Tibial artery (tissue), 4 donors: ENCODE results near the gene POLDIP3.
"Not testable (repeated sequence)": the region's sequence is repeated elsewhere in the genome, so short reads cannot be mapped to it uniquely, and the experiment has no call there.

Source experiments
- DNase-seq, 2 donors: peaks; one replicate each; pipeline ENCODE4 v3.0.0-alpha.2; 2019
- H3K27ac ChIP-seq, 2 donors: fragments of 200-600 bp; sonication (generic) in 1 of 2; 1 replicate in 1 of 2; 2 replicates in 1 of 2; pipeline ENCODE4 v1.5.1; 2018 to 2019; ENCODE audit warnings: mild to moderate bottlenecking in 1 of 2
- H3K27me3 ChIP-seq, 2 donors: fragments of 200-600 bp; sonication (generic) in 1 of 2; one replicate each; pipeline versions ENCODE4 v1.5.1 to v1.6.0; 2016 to 2019
- H3K36me3 ChIP-seq, 3 donors: fragments of 200-600 bp; sonication (generic) in 2 of 3; one replicate each; pipeline ENCODE4 v1.5.1; 2016 to 2019; ENCODE audit warnings: mild to moderate bottlenecking in 2 of 3
- H3K4me1 ChIP-seq, 4 donors: fragments of 200-600 bp; sonication (generic) in 2 of 4; 1 replicate in 3 of 4; 2 replicates in 1 of 4; pipeline ENCODE4 v1.5.1; 2016 to 2019
- H3K4me3 ChIP-seq, 2 donors: fragments of 200-600 bp; sonication (generic) in 1 of 2; 1 replicate in 1 of 2; 2 replicates in 1 of 2; pipeline ENCODE4 v1.5.1; 2018 to 2019; ENCODE audit warnings: mild to moderate bottlenecking in 2 of 2
- H3K9me3 ChIP-seq, 3 donors: fragments of 200-600 bp; sonication (generic) in 1 of 3; one replicate each; pipeline ENCODE4 v1.5.1; 2016 to 2019
- CTCF ChIP-seq, 2 experiments: fragments of 200-600 bp in 1 of 2; fragments of 450-650 bp in 1 of 2; IDR thresholded peaks; one replicate each; pipeline ENCODE4 v1.5.1; 2017 to 2019; ENCODE audit warnings: antibody characterized with exemption in 2 of 2, mild to moderate bottlenecking in 1 of 2, moderate library complexity in 1 of 2
- intact Hi-C: fragments of 100-400 bp; cut with DNase I; formaldehyde crosslinking; loops from one replicate; pipeline ENCODE4 v1.15.0; 2023; ENCODE audit warnings: low total_unique reads

Gene POLDIP3

GRCh38 chr22:42560381-42560780 lies 54.3 kb downstream of the POLDIP3 start:
- Histone ChIP-seq H3K36me3 (peaks cover 0 to 14% (median 0%) of the 10 kb centered on the region in 3 donors), H3K27me3 (no peaks in the 10 kb centered on the region), H3K4me3 (no peak overlapping the region), H3K9me3 (no peaks in the 10 kb centered on the region), H3K27ac (no peak overlapping the region), H3K4me1 (no peaks in the 10 kb centered on the region)
- intact Hi-C loops, result no loop called here
- no peak for TF ChIP-seq CTCF (IDR thresholded peaks at IDR 0.05)
- DNase-seq, result no peak

GRCh38 chr22:42553475-42554361 lies 61.0 kb downstream of the POLDIP3 start, which contains the start of gene SERHL2:
Gene SERHL2 (plus strand): TSS chr22:42553956. CDS start chr22:42554021, 65 bp downstream.
- no peak for TF ChIP-seq CTCF (IDR thresholded peaks at IDR 0.05)
- Histone ChIP-seq H3K4me3 (peak within 1 kb of the TSS; percentile 51 to 70), H3K27me3 (peaks cover 0 to 11% of the 10 kb centered on the region in 2 donors), H3K27ac (peak within 1 kb of the TSS; percentile 29 to 44), H3K9me3 (no peaks in the 10 kb centered on the region), H3K36me3 (no peaks in the 10 kb centered on the region), H3K4me1 (peaks cover 0 to 16% (median 11%) of the 10 kb centered on the region in 4 donors)
- DNase-seq, result peak; percentile 82 to 95
- intact Hi-C loops, result no loop called here

GRCh38 chr22:42552294-42552647 lies 62.4 kb downstream of the POLDIP3 start:
- H3K27ac ChIP-seq, H3K4me3 ChIP-seq, DNase-seq, H3K9me3 ChIP-seq, H3K36me3 ChIP-seq, intact Hi-C loops: not testable (repeated sequence)
- Histone ChIP-seq H3K4me1 (peaks cover 0 to 16% (median 11%) of the 10 kb centered on the region in 4 donors), H3K27me3 (peaks cover 0 to 11% of the 10 kb centered on the region in 2 donors)

- TF ChIP-seq CTCF (IDR thresholded peaks at IDR 0.05), result no peak
- H3K27ac ChIP-seq, result no peak overlapping the region
- peaks cover 0 to 16% (median 11%) of the 10 kb centered on the region in 4 donors for H3K4me1 ChIP-seq
- H3K36me3 ChIP-seq, result no peaks in the 10 kb centered on the region
- intact Hi-C loops, result no loop called here
- peaks cover 0 to 11% of the 10 kb centered on the region in 2 donors for H3K27me3 ChIP-seq
- DNase-seq, result no peak
- no peaks in the 10 kb centered on the region for H3K9me3 ChIP-seq
- H3K4me3 ChIP-seq, result no peak overlapping the region
Observed at GRCh38 chr22:42549331-42550060, 65.2 kb downstream of the POLDIP3 start.

- H3K4me1 ChIP-seq, result peaks cover 0 to 9% (median 4%) of the 10 kb centered on the region in 4 donors
- H3K9me3 ChIP-seq, result no peaks in the 10 kb centered on the region
- no peak overlapping the region for H3K27ac ChIP-seq
- DNase-seq, result no peak
- no peaks in the 10 kb centered on the region for H3K36me3 ChIP-seq
- H3K27me3 ChIP-seq, result peaks cover 0 to 11% of the 10 kb centered on the region in 2 donors
- no peak overlapping the region for H3K4me3 ChIP-seq
- no peak for TF ChIP-seq CTCF (IDR thresholded peaks at IDR 0.05)
- intact Hi-C loops, result no loop called here
Observed at GRCh38 chr22:42548597-42549330, 65.9 kb downstream of the POLDIP3 start.

- intact Hi-C loops, H3K4me1 ChIP-seq, H3K4me3 ChIP-seq, DNase-seq, H3K9me3 ChIP-seq, H3K36me3 ChIP-seq, H3K27ac ChIP-seq: not testable (repeated sequence)
- H3K27me3 ChIP-seq, result peaks cover 0 to 11% of the 10 kb centered on the region in 2 donors
Observed at GRCh38 chr22:42548126-42548525, 66.6 kb downstream of the POLDIP3 start.
